Measurements from ENCODE around the gene PMF1.
"Not testable (repeated sequence)": the region's sequence is repeated elsewhere in the genome, so short reads cannot be mapped to it uniquely, and the experiment has no call there.

PMF1 gene

GRCh38 chr1:156212833-156213643 is at the start of gene PMF1:
Gene PMF1, plus strand, starts transcription at chr1:156213007. Its CDS starts 9 bp downstream, at chr1:156213016.
- peak; percentile 99 to 100 for DNase-seq

DNA sequence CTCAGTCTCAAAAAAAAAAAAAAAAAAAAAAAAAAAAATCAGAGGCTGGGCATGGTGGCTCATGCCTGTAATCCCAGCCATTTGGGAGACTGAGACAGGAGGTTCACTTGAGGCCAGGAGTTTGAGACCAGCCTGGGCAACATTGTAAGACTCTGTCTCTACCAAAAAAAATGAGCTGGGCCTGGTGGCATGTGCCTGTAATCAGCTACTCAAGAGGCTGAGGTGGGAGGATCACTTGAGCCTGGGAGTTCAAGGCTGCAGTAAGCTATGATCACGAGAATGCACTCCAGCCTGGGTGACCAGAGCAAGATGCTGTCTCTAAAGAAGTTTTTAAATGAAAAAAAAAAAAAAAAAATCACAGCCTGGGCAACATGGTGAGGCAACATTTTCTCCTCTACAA is 49.1 kb upstream of the PMF1 start:
- no peak for DNase-seq

DNA sequence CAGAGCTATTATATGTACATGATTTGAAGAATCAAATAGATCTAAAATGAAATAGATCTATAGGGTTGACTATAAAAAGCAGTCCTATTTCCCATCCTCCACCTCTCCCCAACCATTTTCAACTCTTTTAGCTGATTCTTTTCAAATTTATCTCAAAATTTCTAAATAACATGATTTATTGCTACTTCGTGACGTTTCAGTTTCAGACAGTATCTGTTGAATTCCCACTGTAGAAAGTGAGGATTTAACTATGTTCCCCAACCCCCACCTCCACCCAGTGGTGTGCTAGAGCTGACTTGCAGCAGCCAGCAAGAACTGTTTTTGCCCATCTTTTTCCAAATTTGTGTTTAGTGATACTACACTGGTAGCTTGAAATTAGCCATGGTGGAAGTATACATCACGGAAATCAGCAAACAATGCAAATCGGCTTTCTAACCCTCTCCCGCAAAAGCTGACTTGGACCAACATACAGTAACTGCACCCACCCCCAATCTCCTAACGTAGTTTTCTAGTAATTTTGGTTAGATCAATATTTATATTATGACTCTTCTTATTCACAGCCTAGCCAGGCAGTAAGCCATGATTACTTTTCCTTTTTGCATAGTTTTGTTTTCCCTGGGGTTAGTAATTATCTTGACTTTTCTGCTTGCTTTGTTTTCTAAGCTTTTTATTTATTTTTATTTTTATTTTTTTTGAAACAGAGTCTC is 48.5 kb upstream of the PMF1 start:
- peak; percentile 44 to 64 for DNase-seq

- DNase-seq, result no peak
Observed at GRCh38 chr1:156165083-156165482, 47.7 kb upstream of the PMF1 start.

DNA sequence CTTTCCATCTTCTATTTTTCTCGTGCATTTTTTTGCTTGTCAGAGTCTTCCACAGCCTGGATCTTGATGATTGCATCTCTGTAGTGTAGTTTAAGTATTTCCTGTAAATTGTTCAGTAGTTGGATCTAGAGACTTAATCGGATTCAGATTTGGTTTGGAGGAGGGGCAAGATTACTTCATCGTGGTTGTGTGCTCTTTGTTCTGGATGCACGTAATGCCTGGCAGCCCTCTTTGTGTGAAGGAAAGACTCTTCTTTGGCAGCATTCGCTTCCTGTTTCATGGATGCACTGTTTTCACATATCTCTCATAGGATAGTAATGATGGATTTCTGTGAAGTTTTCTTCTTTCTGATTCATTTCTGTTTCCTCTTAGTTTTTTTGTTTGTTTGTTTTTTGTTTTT is 45.3 kb upstream of the PMF1 start:
- DNase-seq, result no peak

- no peak for DNase-seq
Observed at GRCh38 chr1:156172696-156173470, 39.9 kb upstream of the PMF1 start.

- no peak for DNase-seq
Observed at GRCh38 chr1:156176610-156177210, 36.1 kb upstream of the PMF1 start.

- DNase-seq, result no peak
Observed at GRCh38 chr1:156177919-156178654, 34.7 kb upstream of the PMF1 start.

DNA sequence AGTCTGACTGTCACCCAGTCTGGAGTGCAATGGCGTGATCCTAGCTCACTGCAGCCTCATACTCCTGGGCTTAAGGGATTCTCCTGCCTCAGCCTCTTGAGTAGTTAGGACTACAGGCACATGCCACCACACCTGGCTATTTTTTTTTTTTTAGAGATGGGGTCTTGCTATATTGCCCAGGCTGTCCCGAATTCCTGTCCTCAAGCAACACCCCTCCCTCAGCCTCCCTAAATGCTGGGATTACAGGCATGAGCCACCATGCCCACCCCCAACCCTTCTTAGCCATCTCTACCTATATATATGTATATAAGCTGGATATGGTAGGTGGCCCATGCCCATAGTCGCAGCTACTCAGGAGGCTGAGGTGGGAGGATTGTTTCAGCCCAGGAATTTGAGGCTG is 32.3 kb upstream of the PMF1 start:
- DNase-seq, result no peak

GRCh38 chr1:156181391-156181924 is 31.3 kb upstream of the PMF1 start:
- not testable (repeated sequence) for DNase-seq

DNA sequence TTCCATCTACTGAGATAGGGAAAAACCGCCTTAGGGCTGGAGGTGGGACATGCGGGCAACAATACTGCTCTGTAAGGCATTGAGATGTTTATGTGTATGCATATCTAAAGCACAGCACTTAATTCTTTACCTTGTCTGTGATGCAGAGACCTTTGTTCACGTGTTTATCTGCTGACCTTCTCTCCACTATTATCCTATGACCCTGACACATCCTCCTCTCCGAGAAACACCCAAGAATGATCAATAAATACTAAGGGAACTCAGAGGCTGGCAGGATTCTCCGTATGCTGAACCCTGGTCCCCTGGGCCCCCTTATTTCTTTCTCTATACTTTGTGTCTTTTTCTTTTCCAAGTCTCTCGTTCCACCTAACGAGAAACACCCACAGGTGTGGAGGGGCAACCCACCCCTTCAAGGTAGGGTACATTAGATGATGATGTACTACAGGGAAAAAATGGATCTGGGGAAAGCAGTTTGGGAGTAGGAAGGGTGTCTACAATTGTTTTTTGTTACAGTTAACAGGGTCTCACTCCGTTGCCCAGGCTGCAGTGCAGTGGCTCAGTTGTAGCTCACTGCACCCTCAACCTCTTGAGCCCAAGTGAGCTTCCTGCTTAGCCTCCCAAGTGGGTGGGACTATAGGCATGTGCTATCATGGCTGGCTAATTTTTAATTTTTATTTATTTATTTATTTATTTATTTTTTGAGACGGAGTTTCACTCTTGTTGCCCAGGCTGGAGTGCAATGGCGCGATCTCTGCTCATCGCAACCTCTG is 30.6 kb upstream of the PMF1 start:
- not testable (repeated sequence) for DNase-seq

DNA sequence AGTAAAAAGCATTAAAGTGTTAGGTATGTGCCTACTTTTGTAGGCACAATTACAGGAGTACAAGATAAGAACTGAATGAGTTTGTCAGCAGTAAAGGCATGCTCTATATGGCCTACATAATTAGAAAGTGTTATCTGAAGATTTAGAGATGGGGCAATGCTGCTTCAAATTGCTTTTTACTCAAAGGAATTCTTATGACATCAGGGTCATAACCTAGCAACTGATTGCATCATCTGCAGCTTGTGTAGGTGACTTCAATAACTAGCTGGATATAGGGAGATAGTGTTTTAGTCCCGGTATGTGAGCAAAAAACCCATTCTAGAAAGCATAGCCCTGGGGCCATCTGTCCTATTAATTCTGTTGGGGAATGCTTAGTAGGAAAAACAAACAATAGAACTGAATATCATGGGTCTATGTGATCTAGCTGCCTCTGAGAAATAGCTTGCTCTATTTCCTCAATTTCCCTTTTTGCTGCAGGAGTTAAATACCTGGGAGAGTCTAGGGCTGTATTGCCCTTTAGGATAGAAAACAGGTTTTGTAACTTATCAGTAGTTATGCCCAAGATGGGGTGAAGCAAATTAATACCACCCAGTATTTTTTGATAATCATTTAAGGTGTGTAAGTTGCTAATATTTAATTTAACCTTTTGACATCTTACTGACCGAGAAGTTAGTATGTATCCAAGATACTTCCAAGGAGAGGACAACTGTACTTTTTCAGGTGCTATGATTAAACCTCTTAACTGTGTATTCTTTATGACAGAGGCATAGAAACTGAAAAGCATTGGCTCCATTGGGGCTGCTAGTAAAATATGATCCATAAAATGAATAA is 26.2 kb upstream of the PMF1 start:
- not testable (repeated sequence) for DNase-seq

GRCh38 chr1:156190265-156190664 is 22.5 kb upstream of the PMF1 start:
- DNase-seq, result not testable (repeated sequence)

DNA sequence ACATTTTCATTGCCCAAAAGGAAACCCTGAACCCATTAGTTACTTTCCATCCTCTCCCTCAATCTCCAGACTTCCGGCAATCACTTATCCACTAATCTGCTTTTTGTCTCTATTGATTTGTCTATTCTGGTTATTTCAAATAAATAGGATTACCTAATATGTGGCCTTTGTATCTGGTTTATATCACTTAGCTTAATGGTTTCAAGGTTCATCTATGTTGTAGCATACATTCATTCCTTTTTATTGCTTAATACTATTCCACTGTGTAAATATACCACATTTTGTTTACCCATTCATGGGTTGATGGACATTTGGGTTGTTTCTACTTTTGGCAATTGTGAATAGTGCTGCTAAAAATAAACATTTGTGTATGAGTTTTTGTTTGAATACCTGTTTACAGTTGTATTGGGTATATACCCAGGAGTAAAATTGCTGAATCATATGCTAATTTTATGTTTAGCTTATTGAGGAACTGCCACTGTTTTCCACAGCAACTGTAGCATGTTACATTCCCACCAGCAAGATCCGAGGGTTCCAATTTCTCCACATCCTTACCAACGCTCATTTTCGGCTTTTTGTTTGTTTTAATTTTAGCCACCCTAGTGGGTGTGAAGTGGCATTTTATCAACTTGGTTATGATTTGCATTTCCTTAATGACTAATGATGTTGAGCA is 21.4 kb upstream of the PMF1 start:
- no peak for DNase-seq

- DNase-seq, result no peak
Observed at GRCh38 chr1:156193208-156193487, 19.7 kb upstream of the PMF1 start.

- peak; percentile 100 for DNase-seq
Observed at GRCh38 chr1:156193488-156194299, 19.1 kb upstream of the PMF1 start, which contains the start of gene SLC25A44. Gene SLC25A44, plus strand, starts transcription at chr1:156194104. Its CDS starts 5,744 bp downstream, at chr1:156199848.

DNA sequence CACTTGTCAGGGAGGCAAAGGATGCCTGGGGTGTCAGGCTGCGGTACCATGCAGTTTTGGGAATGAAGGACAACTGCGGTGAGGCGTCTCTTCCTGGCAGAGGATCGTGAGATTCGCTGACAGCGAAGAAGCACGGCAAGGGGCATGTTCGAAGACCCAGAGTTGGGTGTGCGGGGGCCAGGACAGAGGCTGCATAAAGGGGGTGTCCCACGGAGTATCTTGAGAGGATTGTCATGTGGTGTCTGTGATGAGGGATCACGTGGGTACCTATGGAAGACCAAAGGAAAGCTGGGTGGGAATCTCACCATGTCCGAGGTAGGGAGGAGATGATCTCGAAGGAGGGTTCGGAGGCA is 18.5 kb upstream of the PMF1 start:
- peak; percentile 48 to 50 for DNase-seq

DNA sequence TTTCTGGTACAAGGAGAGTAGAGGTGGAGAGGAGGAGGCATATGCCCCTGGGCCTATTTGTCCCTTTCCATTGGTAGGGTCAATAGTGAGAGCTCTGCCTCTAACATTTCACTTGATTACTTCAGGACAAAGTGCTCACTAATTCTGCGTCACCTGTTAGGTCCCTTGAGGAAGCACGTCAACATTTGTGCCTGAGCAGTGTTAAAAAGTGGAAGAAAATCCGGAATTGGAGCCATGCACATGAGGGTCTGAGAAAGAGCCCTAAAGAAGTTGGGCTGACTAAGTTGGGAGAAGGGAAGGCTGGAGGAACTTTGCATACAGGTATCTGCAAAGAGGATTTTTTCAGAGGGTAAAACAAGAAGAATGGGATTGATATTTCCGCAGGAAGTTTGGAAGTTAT is 17.0 kb upstream of the PMF1 start:
- DNase-seq, result no peak

DNA sequence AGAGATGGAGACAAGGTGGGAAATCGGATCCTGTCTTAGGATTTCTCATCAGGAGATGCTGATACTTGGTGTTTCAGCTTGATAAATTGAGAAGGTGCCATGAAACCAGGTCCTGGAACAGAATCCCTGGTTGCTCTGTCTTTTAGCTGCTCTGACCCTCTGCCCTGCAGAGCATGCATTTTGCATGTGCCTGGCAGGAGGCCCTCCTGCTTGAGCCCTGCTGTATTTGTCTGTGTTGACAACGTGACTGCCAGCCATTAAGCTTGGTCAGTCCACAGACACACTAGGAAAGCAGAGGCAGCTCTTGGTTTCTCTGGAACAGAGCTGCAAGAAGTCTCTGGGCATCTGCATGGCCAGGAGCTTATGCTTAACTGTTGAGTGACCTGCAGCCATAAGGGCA is 16.4 kb upstream of the PMF1 start:
- no peak for DNase-seq

Measured in NCI-H526 (cell line).